GM21786 (cell line): Measurements from ENCODE around the gene H6PD.

ENCODE experiments used
- ATAC-seq: cut with Tn5 transposase; IDR thresholded peaks from one replicate; pipeline ENCODE4 v1.9.1; 2021; ENCODE audit not compliant: unreplicated experiment

The H6PD gene

DNA sequence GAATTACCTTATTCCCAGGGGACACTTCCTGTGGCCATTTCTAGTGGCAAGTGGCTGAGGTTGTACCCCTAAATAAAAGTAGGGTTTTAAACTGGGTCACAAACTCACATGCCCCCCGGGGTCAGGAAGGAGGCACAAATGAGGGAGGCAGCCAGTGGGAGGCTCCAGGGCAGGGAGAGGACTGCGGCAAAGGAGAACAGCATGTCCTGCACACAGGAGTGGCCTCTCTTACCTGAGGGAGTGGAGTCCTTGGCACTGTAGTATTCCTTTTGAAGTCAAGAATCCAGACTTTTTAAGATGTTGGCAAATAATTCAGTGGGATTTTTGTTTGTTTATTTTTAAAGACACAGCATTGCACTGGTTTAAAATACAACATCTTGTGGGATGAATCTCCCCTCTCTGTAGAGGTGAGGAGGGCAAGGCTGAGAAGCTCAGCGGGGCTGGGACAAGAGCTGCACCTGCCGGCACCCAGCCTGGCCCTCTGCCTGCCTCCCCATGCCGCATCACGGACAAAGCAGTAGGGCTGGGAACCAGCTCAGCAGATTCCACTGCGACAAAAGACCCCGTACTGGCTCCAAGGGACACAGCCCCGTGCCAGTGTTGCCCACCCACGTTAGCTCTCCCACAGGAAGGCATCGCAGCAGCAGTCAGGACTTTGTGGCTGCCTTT, 80.3 kb downstream of the H6PD start:
- no peak for ATAC-seq

DNA sequence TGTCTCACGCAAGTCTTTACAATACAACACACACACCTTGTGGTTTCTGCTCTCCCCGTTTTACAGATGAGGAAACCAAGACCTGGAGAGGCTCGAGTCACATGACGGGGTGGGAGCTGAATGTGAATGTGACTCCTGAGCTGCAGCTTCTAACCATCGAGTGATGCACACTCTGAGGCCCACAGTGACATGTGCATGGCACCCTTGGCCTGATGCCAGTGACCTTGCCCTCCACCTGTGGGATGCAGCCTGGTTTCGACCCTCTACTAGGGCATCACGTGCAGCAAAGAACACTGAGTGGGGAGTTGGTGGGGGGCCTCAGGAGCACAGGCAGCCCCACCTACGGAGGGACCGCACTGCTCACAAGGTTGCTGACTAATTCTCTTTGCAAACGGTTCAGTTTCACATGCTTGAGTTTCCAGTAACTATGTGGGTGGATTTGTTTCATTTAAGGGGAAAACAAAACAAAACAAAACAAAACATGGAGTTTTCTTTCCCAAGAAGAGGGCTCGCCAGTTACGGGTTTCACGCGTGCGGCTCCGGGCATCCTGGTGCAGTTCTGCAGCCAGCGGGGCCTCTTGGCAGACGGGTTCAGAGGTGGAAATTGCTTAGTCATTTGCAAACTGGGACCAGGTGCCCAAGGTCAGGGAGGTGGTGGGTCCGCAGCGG, 81.0 kb downstream of the H6PD start:
- no peak for ATAC-seq

DNA sequence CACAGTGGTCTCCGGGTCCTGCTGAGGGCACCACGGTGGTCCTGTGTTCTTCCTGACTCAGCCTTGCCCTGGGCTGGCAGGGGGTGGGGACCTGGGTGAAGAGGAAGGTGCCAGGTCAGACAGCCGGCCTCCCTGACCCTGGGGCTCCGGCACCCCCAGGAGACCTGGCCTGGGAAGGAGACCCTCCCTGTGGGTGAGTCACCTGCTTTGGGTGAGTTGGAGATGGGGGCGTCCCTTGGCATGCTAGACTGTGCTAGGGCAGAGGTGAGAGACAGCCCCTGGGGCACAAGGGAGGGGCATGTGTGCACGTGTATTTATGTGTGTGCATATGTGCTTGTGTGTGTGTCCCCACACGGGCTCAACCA, 81.5 kb downstream of the H6PD start:
- ATAC-seq = no peak

DNA sequence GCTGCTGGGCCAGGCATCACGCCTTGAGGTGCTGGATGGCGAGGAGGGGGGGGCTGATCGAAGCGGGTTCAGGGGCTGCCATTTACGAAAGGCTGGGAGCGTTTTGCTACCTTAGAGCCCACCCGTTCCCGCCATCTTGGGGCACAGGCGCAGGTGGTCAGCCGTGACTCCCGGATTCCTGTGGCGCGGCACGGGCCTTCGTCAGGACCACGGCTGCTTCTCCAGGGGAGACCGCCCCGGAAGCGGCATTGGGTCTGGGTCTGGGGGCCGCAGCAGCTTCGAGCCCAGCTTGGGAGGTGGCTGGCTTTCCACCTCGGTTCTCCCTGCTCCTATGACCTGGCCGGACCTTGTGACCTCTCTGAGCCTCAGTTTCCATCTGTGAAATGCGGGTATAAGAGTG, 81.9 kb downstream of the H6PD start:
- ATAC-seq = no peak

DNA sequence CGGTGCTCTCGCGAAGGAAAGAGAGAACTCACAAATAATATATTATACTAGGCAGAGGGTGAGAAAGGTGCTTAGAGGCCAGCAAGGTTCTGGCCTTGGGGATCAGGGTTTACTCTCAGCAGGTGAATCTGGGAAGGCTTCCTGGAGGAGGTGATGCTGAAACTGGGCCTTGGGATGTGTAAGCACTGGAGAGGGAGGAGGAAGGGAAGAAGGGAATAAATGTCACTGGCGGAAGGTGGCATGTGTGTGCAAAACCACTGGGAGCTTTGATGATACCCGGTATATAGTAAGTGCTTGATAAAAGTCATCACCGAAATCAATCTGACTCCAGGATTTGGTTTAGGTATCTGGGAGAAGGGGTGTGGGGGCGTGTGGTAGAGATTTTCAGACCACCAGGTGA, 82.5 kb downstream of the H6PD start:
- ATAC-seq = no peak

DNA sequence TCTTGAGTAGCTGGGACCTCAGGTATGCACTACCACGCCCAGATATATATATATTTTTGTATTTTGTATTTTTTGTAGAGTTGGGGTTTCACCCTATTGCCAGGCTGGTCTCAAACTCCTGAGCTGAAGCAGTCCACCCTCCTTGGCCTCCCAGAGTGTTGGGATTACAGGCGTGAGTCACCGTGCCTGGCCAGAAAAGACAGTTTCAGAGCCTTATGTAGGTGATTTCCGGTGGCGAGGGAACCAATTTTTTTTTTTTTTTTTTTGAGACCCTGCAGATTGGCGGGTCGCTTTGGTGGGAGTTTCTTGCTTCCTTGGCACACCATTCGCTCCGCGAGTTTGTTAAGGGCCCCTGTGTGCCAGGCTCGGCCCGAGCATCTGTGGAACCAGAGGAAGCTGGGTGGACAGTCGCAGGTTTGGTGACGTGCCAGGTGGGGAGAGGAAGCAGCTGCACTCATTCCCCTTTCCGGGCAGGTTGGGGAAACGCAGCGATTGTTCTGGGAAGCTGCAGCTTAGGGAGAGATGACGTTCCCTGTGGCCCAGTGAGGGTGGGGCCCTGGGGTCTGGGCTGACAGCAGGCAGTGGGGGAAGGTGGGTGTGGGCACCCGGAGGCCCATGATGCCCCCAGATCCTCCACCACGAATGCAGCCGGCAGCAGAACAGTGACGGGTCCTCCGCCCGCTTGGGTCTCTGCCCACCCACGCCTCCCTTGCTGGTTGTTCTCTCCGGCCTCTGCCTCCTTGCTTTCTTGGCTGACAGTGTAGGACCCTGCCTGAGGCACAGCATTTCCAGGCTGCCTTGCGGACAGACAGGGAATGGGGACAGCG, 83.2 kb downstream of the H6PD start:
- no peak for ATAC-seq

DNA sequence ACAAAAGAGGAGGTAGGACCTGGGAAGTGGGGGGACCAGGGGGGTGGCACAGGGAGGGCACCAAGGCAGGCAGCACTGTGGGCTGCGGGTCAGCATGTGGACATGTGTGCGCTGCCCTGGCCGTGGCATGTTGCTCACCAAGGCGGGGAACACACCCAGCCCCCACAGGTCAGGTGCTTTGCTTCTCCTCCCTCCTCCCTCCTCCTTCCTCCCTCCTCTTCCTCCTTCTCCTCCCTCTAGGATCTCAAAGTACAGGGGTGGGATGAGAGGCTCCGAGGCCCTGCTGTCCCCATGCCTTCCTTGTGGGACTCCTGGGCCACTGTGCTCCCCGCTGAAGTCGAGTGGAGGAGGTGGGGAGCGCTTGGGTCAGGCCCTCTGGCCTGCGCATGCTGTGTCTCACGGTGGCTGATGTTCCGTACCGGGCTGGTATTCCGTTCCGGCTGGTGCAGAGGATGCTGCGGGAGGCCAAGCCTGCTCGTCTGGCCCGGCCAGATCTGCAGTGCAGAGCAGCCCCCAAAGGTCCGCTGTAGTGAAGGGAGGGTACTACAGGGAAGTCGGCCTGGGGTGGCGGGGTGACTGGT, 84.7 kb downstream of the H6PD start:
- ATAC-seq = no peak

DNA sequence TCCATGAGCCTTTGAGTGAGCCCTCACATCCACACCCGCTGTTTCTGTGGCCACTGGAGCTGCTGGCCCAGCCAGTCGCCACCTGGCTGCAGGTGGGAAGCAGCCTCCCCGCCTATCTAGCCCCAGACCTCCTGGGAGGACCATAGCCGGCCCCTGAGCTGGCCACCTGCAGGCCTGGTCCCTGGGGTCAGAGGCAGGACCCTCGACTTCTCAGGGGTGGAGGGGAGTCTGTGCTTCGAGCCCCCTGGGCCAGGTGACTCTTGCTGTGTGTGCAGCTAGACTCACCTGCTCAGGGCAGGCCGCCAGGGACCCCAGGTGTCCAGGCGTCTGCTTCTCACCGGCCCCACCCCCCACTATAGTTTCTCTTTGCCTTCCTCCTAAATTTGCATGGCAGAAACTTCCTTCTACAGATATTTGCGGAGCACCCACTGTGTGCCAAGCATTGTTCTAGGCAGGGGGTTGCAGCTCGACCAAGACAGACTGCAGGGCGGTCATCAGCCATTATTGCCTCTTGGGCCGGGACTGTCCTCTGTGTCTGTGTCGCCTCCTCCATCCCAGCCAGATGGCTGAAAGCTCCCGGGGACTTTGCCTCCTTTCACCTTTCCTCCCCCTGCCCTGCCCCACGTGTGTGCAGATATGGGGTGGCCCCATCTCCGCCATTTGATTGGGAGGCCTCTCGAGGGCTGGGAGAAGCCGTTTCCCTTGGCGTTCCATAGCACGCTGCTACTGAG, 85.4 kb downstream of the H6PD start:
- no peak for ATAC-seq
